HT1080 (cell line): ENCODE data around the gene KLHL15. TPM values are rescaled to one million over a fixed set of nuclear protein-coding genes. Genes with fewer than 3 reads are reported as not detected.
"Not testable (repeated sequence)": the region's sequence is repeated elsewhere in the genome, so short reads cannot be mapped to it uniquely, and the experiment has no call there.

Experiments
- DNase-seq: peaks from one replicate; pipeline ENCODE4 v3.0.0-alpha.2; 2015; ENCODE audit warnings: low read depth
- polyA plus RNA-seq, 2 experiments: library from polyadenylated mRNA; depleted of rRNA; stranded (reverse); fragments of >200 nt; gene quantifications; 2 replicates each; pipeline ENCODE4 v1.2.3, GENCODE V29; 2015
- total RNA-seq: library from RNA; depleted of rRNA; stranded (reverse); fragments of >200 nt; shearing (Covaris generic); gene quantifications from 2 replicates; pipeline ENCODE4 v1.2.3, GENCODE V29; 2014; rRNA removed

The KLHL15 gene
- total RNA-seq: 8.4 and 8.5 TPM in 2 replicates
- 4.6 and 6.2 TPM in 2 replicates for polyA plus RNA-seq (2015; cell fraction: cytosol; rRNA removed)
- polyA plus RNA-seq (2015; cell fraction: nucleus; rRNA removed): 10.0 and 11.8 TPM in 2 replicates

GRCh38 chrX:24027086-24027485, at the start of gene KLHL15:
Gene KLHL15 (minus strand): TSS chrX:24027186. CDS start chrX:24006693, 20,493 bp downstream.
- no peak for DNase-seq

- no peak for DNase-seq
Measured at GRCh38 chrX:24069877-24070276, 42.9 kb upstream of the KLHL15 start.

- no peak for DNase-seq
Measured at GRCh38 chrX:24063488-24063887, 36.5 kb upstream of the KLHL15 start.

- no peak for DNase-seq
Measured at GRCh38 chrX:24055043-24055356, 28.0 kb upstream of the KLHL15 start.

GRCh38 chrX:24054182-24055042, 27.4 kb upstream of the KLHL15 start, which contains the start of gene EIF2S3:
Gene EIF2S3 (plus strand): TSS chrX:24054956. CDS start chrX:24054969, 13 bp downstream.
- DNase-seq: peak; percentile 94

GRCh38 chrX:24050522-24051318, 23.7 kb upstream of the KLHL15 start:
- not testable (repeated sequence) for DNase-seq

GRCh38 chrX:24049643-24050042, 22.7 kb upstream of the KLHL15 start:
- not testable (repeated sequence) for DNase-seq

GRCh38 chrX:24046060-24046459, 19.1 kb upstream of the KLHL15 start:
- not testable (repeated sequence) for DNase-seq

GRCh38 chrX:24037729-24038128, 10.7 kb upstream of the KLHL15 start:
- DNase-seq: no peak

- no peak for DNase-seq
Measured at GRCh38 chrX:24034485-24034884, 7.5 kb upstream of the KLHL15 start.

- DNase-seq: no peak
Measured at GRCh38 chrX:24030597-24030996, 3.6 kb upstream of the KLHL15 start.

GRCh38 chrX:24027985-24028384, 999 bp upstream of the KLHL15 start:
- no peak for DNase-seq

GRCh38 chrX:24026432-24026831, 554 bp downstream of the KLHL15 start:
- no peak for DNase-seq

GRCh38 chrX:24025741-24026403, 1.1 kb downstream of the KLHL15 start:
- peak; percentile 17 for DNase-seq

GRCh38 chrX:24024819-24025740, 1.9 kb downstream of the KLHL15 start:
- DNase-seq: peak; percentile 77

GRCh38 chrX:24023972-24024669, 2.9 kb downstream of the KLHL15 start:
- DNase-seq: peak; percentile 3

GRCh38 chrX:24023544-24023943, 3.4 kb downstream of the KLHL15 start:
- no peak for DNase-seq

GRCh38 chrX:24020306-24020876, 6.6 kb downstream of the KLHL15 start:
- DNase-seq: no peak

- DNase-seq: no peak
Measured at GRCh38 chrX:24019448-24019847, 7.5 kb downstream of the KLHL15 start.
